C4-2B (cell line): Measurements from ENCODE around the gene PTPRD.

Experiments used
- H3K27ac ChIP-seq: fragments of 450-650 bp; 2 replicates; pipeline ENCODE4 v1.5.1; 2017
- ZFX ChIP-seq: fragments of 450-650 bp; IDR thresholded peaks from 2 replicates; pipeline ENCODE4 v1.6.1; 2017
- TF ChIP-seq, protein P1 (sequence below): fragments of 450-650 bp; conservative IDR thresholded peaks from 2 replicates; pipeline ENCODE4 v1.5.1; 2017; ENCODE audit warnings: mild to moderate bottlenecking

PTPRD gene

GRCh38 chr9:9912459-9912858, 700.3 kb downstream of the PTPRD start:
- no peak overlapping the region for H3K27ac ChIP-seq
- TF ChIP-seq, protein P1, sequence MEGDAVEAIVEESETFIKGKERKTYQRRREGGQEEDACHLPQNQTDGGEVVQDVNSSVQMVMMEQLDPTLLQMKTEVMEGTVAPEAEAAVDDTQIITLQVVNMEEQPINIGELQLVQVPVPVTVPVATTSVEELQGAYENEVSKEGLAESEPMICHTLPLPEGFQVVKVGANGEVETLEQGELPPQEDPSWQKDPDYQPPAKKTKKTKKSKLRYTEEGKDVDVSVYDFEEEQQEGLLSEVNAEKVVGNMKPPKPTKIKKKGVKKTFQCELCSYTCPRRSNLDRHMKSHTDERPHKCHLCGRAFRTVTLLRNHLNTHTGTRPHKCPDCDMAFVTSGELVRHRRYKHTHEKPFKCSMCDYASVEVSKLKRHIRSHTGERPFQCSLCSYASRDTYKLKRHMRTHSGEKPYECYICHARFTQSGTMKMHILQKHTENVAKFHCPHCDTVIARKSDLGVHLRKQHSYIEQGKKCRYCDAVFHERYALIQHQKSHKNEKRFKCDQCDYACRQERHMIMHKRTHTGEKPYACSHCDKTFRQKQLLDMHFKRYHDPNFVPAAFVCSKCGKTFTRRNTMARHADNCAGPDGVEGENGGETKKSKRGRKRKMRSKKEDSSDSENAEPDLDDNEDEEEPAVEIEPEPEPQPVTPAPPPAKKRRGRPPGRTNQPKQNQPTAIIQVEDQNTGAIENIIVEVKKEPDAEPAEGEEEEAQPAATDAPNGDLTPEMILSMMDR: peak; percentile 56
- TF ChIP-seq ZFX: no peak

DNA sequence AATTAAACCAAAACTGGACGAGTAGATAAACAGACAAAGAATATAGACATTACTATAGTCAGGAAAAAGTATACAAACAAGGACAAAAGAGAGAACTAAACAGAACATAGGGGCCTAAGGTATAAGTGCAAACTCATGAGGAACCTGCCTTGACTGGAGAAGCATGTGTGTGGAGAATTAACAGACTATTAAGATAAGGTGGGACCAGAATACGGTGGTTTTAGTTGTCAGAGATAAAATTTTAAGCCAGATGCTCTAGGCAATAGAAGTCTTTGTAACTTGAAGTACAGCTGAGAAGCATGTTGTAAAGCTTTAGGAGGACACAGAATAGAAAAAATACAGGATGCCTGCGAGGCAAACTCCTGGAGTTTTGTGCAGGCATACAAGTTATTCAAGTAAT, 707.1 kb downstream of the PTPRD start:
- TF ChIP-seq, protein P1: no peak
- no peak for TF ChIP-seq ZFX
- no peak overlapping the region for H3K27ac ChIP-seq

- TF ChIP-seq, protein P1: no peak
- TF ChIP-seq ZFX: no peak
- H3K27ac ChIP-seq: no peak overlapping the region
Observed at GRCh38 chr9:9904041-9904440, 708.8 kb downstream of the PTPRD start.

- H3K27ac ChIP-seq: no peak overlapping the region
- TF ChIP-seq ZFX: no peak
- TF ChIP-seq, protein P1: no peak
Observed at GRCh38 chr9:9901624-9902023, 711.2 kb downstream of the PTPRD start.

DNA sequence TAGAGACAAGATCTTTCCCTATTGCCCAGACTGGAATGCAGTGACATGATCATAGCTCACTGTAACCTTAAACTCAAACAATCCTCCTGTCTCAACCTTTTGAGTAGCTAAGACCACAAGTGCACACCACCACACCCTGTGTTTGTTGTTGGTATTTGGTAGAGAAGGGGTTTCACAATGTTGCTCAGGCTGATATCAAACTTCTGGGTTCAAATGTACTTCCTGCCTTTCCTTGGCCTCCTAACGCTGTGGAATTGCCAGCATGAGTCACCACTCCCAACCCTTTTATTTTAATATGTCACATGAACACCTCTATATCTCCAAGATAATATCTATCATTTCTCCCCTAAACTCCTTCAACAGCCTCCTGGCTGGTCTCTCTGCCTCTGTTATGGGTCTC, 719.0 kb downstream of the PTPRD start:
- TF ChIP-seq, protein P1: no peak
- no peak for TF ChIP-seq ZFX
- H3K27ac ChIP-seq: no peak overlapping the region

- TF ChIP-seq ZFX: no peak
- TF ChIP-seq, protein P1: no peak
- H3K27ac ChIP-seq: no peak overlapping the region
Observed at GRCh38 chr9:9892217-9892616, 720.6 kb downstream of the PTPRD start.

GRCh38 chr9:9881692-9882091, 731.1 kb downstream of the PTPRD start:
- no peak overlapping the region for H3K27ac ChIP-seq
- TF ChIP-seq, protein P1: no peak
- no peak for TF ChIP-seq ZFX
